T-helper 17 cell (primary cell): Measurements from ENCODE around the gene RAB11FIP4. TPM values are rescaled to one million over a fixed set of nuclear protein-coding genes. Genes with fewer than 3 reads are reported as not detected.

Experiments
- ATAC-seq: fragments of 150-1000 bp; cut with Tn5 transposase; 2 replicates; pipeline ENCODE4 v1.10.0; 2021; ENCODE audit warnings: mild to moderate bottlenecking, moderate library complexity
- DNase-seq, 3 donors: peaks; one replicate each; pipeline versions ENCODE4 v3.0.0 to v3.0.0-alpha.2; 2020 to 2021
- H3K9me3 ChIP-seq: one replicate; pipeline ENCODE4 v1.7.0; 2013; ENCODE audit warnings: low read length, mild to moderate bottlenecking; ENCODE audit not compliant: control insufficient read depth, poor library complexity, severe bottlenecking
- H3K27ac Mint-ChIP-seq: one replicate; pipeline ENCODE4 v1.8.0; 2022; ENCODE audit warnings: mild to moderate bottlenecking, moderate library complexity, mixed read lengths
- H3K27me3 Mint-ChIP-seq: one replicate; pipeline ENCODE4 v1.8.0; 2022; ENCODE audit warnings: mixed read lengths
- H3K36me3 Mint-ChIP-seq: one replicate; pipeline ENCODE4 v1.8.0; 2022; ENCODE audit warnings: low read depth, mixed read lengths
- H3K4me1 Mint-ChIP-seq: one replicate; pipeline ENCODE4 v1.8.0; 2022; ENCODE audit warnings: mild to moderate bottlenecking, mixed read lengths
- H3K4me3 Mint-ChIP-seq: one replicate; pipeline ENCODE4 v1.8.0; 2022; ENCODE audit warnings: mild to moderate bottlenecking, moderate library complexity, mixed read lengths
- total RNA-seq, 4 donors: library from RNA in 2 of 4; stranded (reverse) in 2 of 4; gene quantifications; one replicate each; pipeline ENCODE4 v1.2.3 and lab custom pipeline; 2022 to 2026

The RAB11FIP4 gene
- total RNA-seq, 2 donors from 2014 or later = 47.4 to 61.9 TPM

GRCh38 chr17:31566992-31567373 lies 175.5 kb downstream of the RAB11FIP4 start:
- H3K27ac Mint-ChIP-seq = no peak overlapping the region

GRCh38 chr17:31568121-31568520 lies 176.6 kb downstream of the RAB11FIP4 start:
- ATAC-seq = no peak
- Mint-ChIP-seq H3K36me3 (peaks cover 2% of the 10 kb centered on the region), H3K27ac (no peak overlapping the region), H3K4me3 (no peak overlapping the region), H3K4me1 (peaks cover 2% of the 10 kb centered on the region), H3K27me3 (peaks cover 8% of the 10 kb centered on the region)
- H3K9me3 ChIP-seq = no peaks in the 10 kb centered on the region
- DNase-seq = no peak

More at GRCh38 chr17:31566992-31567373, 175.5 kb downstream of the RAB11FIP4 start:
- H3K36me3 Mint-ChIP-seq = no peaks in the 10 kb centered on the region
- peaks cover 2% of the 10 kb centered on the region for H3K4me1 Mint-ChIP-seq
- H3K9me3 ChIP-seq = no peaks in the 10 kb centered on the region
- ATAC-seq = no peak
- no peak overlapping the region for H3K4me3 Mint-ChIP-seq
- H3K27me3 Mint-ChIP-seq = peaks cover 6% of the 10 kb centered on the region
- no peak for DNase-seq

- no peak overlapping the region for H3K4me3 Mint-ChIP-seq
- H3K9me3 ChIP-seq = no peaks in the 10 kb centered on the region
- H3K27me3 Mint-ChIP-seq = peaks cover 10% of the 10 kb centered on the region
- ATAC-seq (no peak), DNase-seq (no peak)
- peaks cover 2% of the 10 kb centered on the region for H3K4me1 Mint-ChIP-seq
- no peak overlapping the region for H3K27ac Mint-ChIP-seq
- peaks cover 2% of the 10 kb centered on the region for H3K36me3 Mint-ChIP-seq
Observed at GRCh38 chr17:31568539-31568938, 177.1 kb downstream of the RAB11FIP4 start.

GRCh38 chr17:31570231-31570630 lies 178.8 kb downstream of the RAB11FIP4 start:
- ATAC-seq = no peak
- Mint-ChIP-seq H3K4me3 (no peak overlapping the region), H3K36me3 (peaks cover 2% of the 10 kb centered on the region), H3K27me3 (peaks cover 14% of the 10 kb centered on the region), H3K27ac (no peak overlapping the region), H3K4me1 (peaks cover 2% of the 10 kb centered on the region)
- no peak for DNase-seq
- no peaks in the 10 kb centered on the region for H3K9me3 ChIP-seq

GRCh38 chr17:31570951-31571892 lies 179.7 kb downstream of the RAB11FIP4 start:
- no peak overlapping the region for H3K27ac Mint-ChIP-seq

GRCh38 chr17:31572341-31572740 lies 180.9 kb downstream of the RAB11FIP4 start:
- Mint-ChIP-seq H3K27ac (no peak overlapping the region), H3K4me1 (peaks cover under 1% of the 10 kb centered on the region), H3K27me3 (peaks cover 14% of the 10 kb centered on the region), H3K4me3 (no peak overlapping the region), H3K36me3 (peaks cover 2% of the 10 kb centered on the region)
- no peaks in the 10 kb centered on the region for H3K9me3 ChIP-seq
- DNase-seq = no peak
- ATAC-seq = no peak

More at GRCh38 chr17:31570951-31571892, 179.7 kb downstream of the RAB11FIP4 start:
- H3K4me3 Mint-ChIP-seq = no peak overlapping the region
- no peaks in the 10 kb centered on the region for H3K9me3 ChIP-seq
- H3K36me3 Mint-ChIP-seq = peaks cover 2% of the 10 kb centered on the region
- H3K27me3 Mint-ChIP-seq = peaks cover 14% of the 10 kb centered on the region
- DNase-seq (no peak), ATAC-seq (no peak)
- peaks cover 2% of the 10 kb centered on the region for H3K4me1 Mint-ChIP-seq

- Mint-ChIP-seq H3K4me1 (no peaks in the 10 kb centered on the region), H3K4me3 (no peak overlapping the region), H3K27ac (no peak overlapping the region), H3K36me3 (peaks cover 2% of the 10 kb centered on the region), H3K27me3 (peaks cover 17% of the 10 kb centered on the region)
- ATAC-seq (no peak), DNase-seq (no peak)
- no peaks in the 10 kb centered on the region for H3K9me3 ChIP-seq
Observed at GRCh38 chr17:31573047-31573446, 181.6 kb downstream of the RAB11FIP4 start.

- peaks cover 2% of the 10 kb centered on the region for H3K36me3 Mint-ChIP-seq
- DNase-seq (no peak), ATAC-seq (no peak)
- no peaks in the 10 kb centered on the region for H3K9me3 ChIP-seq
- H3K27ac Mint-ChIP-seq = no peak overlapping the region
- H3K4me3 Mint-ChIP-seq = no peak overlapping the region
- no peaks in the 10 kb centered on the region for H3K4me1 Mint-ChIP-seq
- H3K27me3 Mint-ChIP-seq = peaks cover 19% of the 10 kb centered on the region
Observed at GRCh38 chr17:31573861-31574260, 182.4 kb downstream of the RAB11FIP4 start.

- H3K9me3 ChIP-seq = no peaks in the 10 kb centered on the region
- peaks cover 19% of the 10 kb centered on the region for H3K27me3 Mint-ChIP-seq
- no peaks in the 10 kb centered on the region for H3K4me1 Mint-ChIP-seq
- H3K36me3 Mint-ChIP-seq = peaks cover 2% of the 10 kb centered on the region
- no peak overlapping the region for H3K4me3 Mint-ChIP-seq
- H3K27ac Mint-ChIP-seq = no peak overlapping the region
- no peak for ATAC-seq
- no peak for DNase-seq
Observed at GRCh38 chr17:31574458-31574857, 183.0 kb downstream of the RAB11FIP4 start.

GRCh38 chr17:31575043-31575442 lies 183.6 kb downstream of the RAB11FIP4 start:
- no peak overlapping the region for H3K27ac Mint-ChIP-seq
- H3K36me3 Mint-ChIP-seq = peaks cover 2% of the 10 kb centered on the region
- H3K4me1 Mint-ChIP-seq = no peaks in the 10 kb centered on the region
- H3K4me3 Mint-ChIP-seq = no peak overlapping the region
- peaks cover 19% of the 10 kb centered on the region for H3K27me3 Mint-ChIP-seq
- H3K9me3 ChIP-seq = no peaks in the 10 kb centered on the region
- DNase-seq (no peak), ATAC-seq (no peak)

GRCh38 chr17:31579265-31579664 lies 187.8 kb downstream of the RAB11FIP4 start:
- Mint-ChIP-seq H3K4me1 (peaks cover 6% of the 10 kb centered on the region), H3K4me3 (no peak overlapping the region), H3K27ac (no peak overlapping the region), H3K36me3 (no peaks in the 10 kb centered on the region), H3K27me3 (peaks cover 19% of the 10 kb centered on the region)
- DNase-seq = no peak
- no peaks in the 10 kb centered on the region for H3K9me3 ChIP-seq
- no peak for ATAC-seq

- Mint-ChIP-seq H3K4me1 (peaks cover 6% of the 10 kb centered on the region), H3K27me3 (peaks cover 14% of the 10 kb centered on the region), H3K4me3 (no peak overlapping the region), H3K36me3 (no peaks in the 10 kb centered on the region), H3K27ac (no peak overlapping the region)
- DNase-seq (no peak), ATAC-seq (no peak)
- H3K9me3 ChIP-seq = no peaks in the 10 kb centered on the region
Observed at GRCh38 chr17:31580316-31580705, 188.8 kb downstream of the RAB11FIP4 start.

GRCh38 chr17:31580706-31581490 lies 189.4 kb downstream of the RAB11FIP4 start:
- ATAC-seq (no peak), DNase-seq (no peak)
- Mint-ChIP-seq H3K4me3 (no peak overlapping the region), H3K36me3 (no peaks in the 10 kb centered on the region), H3K27me3 (peaks cover 9% of the 10 kb centered on the region), H3K4me1 (peaks cover 6% of the 10 kb centered on the region), H3K27ac (no peak overlapping the region)
- no peaks in the 10 kb centered on the region for H3K9me3 ChIP-seq
